GM12865 (cell line): ENCODE results near the gene FKBP2.

Experiments used
- DNase-seq: peaks from one replicate; pipeline ENCODE4 v3.0.0; 2010; ENCODE audit warnings: low read depth
- H3K4me3 ChIP-seq: 2 replicates; pipeline ENCODE4 v1.5.1; 2011; ENCODE audit warnings: mild to moderate bottlenecking, low read depth, low read length, control low read depth
- CTCF ChIP-seq: IDR thresholded peaks from 2 replicates; pipeline ENCODE4 v1.5.1; 2011; ENCODE audit warnings: low read length, control low read depth, low read depth, inconsistent platforms; ENCODE audit not compliant: insufficient read depth; ENCODE audit errors: missing control alignments

FKBP2 gene

DNA sequence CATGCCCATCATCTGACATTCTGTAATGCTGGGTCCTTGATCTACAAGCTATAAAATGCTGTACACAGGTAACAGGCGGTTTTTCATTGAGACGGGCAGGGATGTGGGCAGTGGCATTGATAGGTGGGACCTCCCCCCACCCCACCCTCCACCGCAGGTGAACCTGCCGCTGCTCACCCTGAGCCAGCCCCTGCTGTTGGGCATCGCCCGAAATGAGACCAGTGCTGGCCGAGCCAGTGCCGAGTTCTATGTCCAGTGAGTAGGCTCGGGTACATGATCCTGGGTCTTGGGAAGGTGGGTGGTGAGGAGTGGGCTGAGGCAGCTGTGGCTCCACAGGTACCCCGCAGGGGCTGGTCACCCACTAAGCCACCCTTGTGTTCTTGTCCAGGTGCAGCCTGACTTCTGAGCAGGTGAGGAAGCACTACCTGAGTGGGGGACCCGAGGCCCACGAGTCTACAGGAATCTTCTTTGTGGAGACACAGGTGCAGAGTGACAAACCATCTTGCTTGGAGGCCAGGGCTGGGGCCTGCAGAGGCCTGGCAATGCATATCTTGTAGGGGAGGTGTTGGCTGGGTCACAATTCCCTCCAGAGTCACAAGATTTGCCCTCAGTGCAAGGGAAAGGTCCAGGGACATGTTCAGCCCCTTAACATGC lies 11.7 kb upstream of the FKBP2 start:
- no peak for TF ChIP-seq CTCF
- H3K4me3 ChIP-seq = no peak overlapping the region

DNA sequence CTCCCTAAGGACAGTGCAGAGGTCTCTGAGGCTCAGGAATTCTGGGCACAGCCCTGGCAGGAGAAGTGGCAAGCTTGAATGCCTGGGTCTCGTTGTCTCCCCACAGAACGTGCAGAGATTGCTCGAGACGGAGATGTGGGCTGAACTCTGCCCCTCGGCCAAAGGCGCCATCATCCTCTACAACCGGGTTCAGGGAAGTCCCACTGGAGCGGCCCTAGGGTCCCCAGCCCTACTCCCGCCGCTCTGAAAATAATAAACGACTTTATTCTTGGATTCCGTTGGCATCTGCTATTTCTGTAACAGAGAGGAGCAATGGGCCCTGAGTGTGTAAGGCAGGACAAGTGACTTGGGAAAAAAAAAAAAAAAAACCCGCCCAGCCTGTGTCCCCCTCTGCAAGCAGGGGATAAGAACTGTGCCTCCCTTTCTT lies 11.1 kb upstream of the FKBP2 start:
- no peak for DNase-seq
- peak overlapping the region; percentile 70 for H3K4me3 ChIP-seq
- TF ChIP-seq CTCF = no peak

More for the DNA sequence above, 11.7 kb upstream of the FKBP2 start:
- DNase-seq = no peak

DNA sequence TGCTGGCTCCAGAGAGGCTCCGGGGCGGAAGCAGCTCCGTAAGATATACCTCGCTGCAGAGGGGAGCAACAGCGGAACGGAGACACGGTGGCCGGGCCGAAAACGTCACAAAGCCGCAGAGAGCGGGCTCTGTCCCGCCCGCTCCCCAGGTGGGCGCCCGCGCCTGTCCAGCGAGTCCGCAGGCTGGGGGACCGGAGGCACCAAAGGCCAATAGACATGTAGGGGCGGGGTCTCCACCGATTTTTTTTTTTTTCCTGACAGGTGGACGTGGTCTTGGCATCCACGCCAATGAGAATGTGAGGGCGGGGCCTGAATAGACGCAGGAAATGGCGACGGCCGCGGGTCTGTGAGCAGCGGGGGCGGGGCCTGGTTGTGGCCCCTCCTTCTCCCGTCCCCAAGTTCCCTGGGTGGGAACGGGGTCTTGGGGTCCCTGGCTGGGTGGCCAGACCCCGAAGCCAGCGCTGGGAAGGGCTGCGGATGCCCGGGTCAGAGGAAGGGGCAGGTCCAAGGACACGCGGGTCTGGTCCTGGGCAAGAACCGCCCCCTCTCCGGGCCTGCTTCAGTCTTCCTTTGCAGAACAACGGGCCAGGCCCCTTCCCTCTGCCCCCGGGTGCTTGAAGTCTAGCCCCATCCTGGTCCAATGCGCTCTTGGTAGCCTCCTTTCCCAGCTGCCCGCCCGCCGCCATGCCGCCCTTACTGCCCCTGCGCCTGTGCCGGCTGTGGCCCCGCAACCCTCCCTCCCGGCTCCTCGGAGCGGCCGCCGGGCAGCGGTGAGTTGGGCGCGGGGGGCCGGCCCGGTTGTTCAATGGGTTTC lies 10.5 kb upstream of the FKBP2 start, which contains the start of gene DNAJC4:
TSS of gene DNAJC4 (plus strand) at position 378 of the 814 bp plus-strand sequence. CDS start at position 685, 307 bp downstream.
- no peak for TF ChIP-seq CTCF
- peak; percentile 95 for DNase-seq
- peak within 1 kb of the TSS; percentile 70 for H3K4me3 ChIP-seq

DNA sequence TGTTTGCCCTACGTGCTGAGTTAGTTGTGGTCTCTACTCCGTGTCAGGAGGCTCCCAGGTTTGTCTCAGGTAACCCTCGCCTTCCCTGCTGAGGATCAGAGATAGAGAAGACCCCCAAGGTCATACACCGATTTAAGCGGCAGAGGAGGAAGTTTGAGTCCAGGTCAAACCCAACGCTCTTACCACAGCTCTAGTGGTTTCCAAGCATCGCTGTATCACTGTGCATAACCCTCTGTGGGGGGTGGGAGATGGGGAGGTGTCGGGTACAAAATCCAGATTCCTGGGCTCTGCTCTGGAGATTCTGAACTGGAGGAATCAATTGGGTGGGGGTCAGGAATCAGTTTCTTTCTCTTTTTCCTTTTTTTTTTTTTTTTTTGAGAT lies 9.9 kb upstream of the FKBP2 start:
- no peak for TF ChIP-seq CTCF
- H3K4me3 ChIP-seq = peak overlapping the region; percentile 70
- DNase-seq = no peak

- DNase-seq = no peak
- TF ChIP-seq CTCF = no peak
- H3K4me3 ChIP-seq = no peak overlapping the region
Measured at GRCh38 chr11:64231546-64231945, 9.3 kb upstream of the FKBP2 start.

GRCh38 chr11:64232182-64232966 lies 8.5 kb upstream of the FKBP2 start:
- no peak overlapping the region for H3K4me3 ChIP-seq
- no peak for DNase-seq
- no peak for TF ChIP-seq CTCF
